Stimulated activated CD4-positive, alpha-beta T cell treated with anti-CD3 and anti-CD28 coated beads, Interleukin-15, amount 100 ng/mL, for 48 hours (primary cell): ENCODE results near the gene SPAG7.
"Not testable (repeated sequence)": the region's sequence is repeated elsewhere in the genome, so short reads cannot be mapped to it uniquely, and the experiment has no call there.

ENCODE experiments used
- DNase-seq, 2 donors: peaks; one replicate each; pipeline ENCODE4 v3.0.0-alpha.2; 2020; ENCODE audit warnings: low read depth in 2 of 2

SPAG7 gene

DNA sequence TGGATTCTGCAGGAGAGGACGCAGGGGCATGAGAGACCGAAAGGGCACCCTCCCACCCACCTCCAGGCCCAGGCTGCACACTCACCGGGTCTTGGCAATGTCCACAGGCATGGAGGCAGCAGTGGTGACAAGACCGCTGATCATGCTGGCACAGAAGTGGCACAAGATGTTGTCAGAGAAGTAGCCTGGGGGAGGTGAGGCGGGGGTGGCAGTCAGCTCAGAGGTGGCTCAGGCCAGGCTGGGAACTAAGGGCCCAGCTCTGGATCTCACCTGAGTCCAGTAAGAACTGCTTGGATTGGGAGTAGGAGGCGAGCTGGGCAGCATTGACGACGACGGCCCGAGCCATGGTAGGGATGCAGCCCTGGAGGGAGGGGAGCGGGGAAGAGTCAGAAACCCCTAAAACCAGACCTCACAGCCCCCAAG, 29.5 kb downstream of the SPAG7 start:
- no peak for DNase-seq

- DNase-seq: no peak
Observed at GRCh38 chr17:4937553-4937952, 30.1 kb downstream of the SPAG7 start.

- no peak for DNase-seq
Observed at GRCh38 chr17:4936436-4936835, 31.2 kb downstream of the SPAG7 start.

DNA sequence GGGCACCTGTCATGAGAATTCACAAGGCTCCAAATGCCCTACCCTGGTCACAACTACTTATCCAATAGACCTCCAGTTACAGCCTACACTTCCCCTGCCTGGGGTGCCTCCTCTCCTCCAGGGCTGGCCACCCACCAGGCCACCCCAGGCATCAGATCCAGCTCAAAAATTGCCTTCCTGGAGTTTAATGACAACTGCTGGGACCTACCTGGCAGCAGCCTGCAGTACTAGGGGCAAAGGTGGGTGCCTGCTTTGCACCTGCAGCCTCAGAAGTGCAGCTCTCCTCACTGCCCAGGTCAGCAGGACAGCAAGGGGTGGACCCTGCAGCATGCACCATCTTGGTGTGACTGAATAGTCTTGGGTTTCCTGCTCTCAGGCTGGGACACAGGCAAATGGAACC, 32.0 kb downstream of the SPAG7 start:
- DNase-seq: no peak

DNA sequence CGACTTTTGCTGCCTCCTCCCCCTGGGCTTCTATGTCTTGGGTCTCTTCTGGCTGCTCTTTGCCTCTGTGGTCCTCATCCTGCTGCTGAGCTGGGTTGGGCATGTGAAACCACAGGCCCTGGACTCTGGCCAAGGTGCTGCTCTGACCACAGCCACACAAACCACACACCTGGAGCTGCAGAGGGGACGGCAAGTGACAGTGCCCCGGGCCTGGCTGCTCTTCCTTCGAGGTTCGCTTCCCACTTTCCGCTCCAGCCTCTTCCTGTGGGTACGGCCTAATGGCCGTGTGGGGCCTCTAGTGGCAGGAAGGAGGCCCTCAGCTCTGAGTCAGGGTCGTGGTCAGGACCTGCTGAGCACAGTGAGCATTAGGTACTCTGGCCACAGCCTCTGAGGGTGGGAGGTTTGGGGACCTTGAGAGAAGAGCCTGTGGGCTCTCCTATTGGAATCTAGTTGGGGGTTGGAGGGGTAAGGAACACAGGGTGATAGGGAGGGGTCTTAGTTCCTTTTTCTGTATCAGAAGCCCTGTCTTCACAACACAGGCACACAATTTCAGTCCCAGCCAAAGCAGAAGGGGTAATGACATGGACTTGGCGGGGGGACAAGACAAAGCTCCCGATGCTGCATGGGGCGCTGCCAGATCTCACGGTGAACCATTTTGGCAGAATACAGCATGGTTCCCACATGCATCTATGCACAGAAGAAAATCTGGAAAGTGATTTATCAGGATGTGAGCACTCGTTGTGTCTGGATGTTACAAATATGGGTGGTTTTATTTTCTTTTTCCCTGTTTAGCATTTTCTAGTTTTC, 33.2 kb downstream of the SPAG7 start:
- no peak for DNase-seq

DNA sequence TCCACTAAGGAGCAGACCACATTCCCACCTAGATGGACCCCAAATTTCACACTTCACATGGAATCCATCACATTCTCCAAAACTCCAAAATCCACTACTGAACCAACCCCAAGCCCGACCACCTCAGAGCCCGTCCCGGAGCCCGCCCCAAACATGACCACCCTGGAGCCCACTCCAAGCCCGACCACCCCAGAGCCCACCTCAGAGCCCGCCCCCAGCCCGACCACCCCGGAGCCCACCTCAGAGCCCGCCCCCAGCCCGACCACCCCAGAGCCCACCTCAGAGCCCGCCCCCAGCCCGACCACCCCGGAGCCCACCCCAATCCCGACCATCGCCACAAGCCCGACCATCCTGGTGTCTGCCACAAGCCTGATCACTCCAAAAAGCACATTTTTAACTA, 34.0 kb downstream of the SPAG7 start:
- DNase-seq: no peak

GRCh38 chr17:4932756-4933155, 34.9 kb downstream of the SPAG7 start:
- no peak for DNase-seq

GRCh38 chr17:4931963-4932362, 35.7 kb downstream of the SPAG7 start, which contains the start of gene GP1BA:
TSS of gene GP1BA (plus strand) at chr17:4932277. CDS start at chr17:4932605, 328 bp downstream.
- DNase-seq: no peak

GRCh38 chr17:4928881-4929280, 38.7 kb downstream of the SPAG7 start:
- DNase-seq: no peak

- DNase-seq: not testable (repeated sequence)
Observed at GRCh38 chr17:4926577-4927335, 40.9 kb downstream of the SPAG7 start.

- DNase-seq: no peak
Observed at GRCh38 chr17:4921320-4921719, 46.3 kb downstream of the SPAG7 start.

DNA sequence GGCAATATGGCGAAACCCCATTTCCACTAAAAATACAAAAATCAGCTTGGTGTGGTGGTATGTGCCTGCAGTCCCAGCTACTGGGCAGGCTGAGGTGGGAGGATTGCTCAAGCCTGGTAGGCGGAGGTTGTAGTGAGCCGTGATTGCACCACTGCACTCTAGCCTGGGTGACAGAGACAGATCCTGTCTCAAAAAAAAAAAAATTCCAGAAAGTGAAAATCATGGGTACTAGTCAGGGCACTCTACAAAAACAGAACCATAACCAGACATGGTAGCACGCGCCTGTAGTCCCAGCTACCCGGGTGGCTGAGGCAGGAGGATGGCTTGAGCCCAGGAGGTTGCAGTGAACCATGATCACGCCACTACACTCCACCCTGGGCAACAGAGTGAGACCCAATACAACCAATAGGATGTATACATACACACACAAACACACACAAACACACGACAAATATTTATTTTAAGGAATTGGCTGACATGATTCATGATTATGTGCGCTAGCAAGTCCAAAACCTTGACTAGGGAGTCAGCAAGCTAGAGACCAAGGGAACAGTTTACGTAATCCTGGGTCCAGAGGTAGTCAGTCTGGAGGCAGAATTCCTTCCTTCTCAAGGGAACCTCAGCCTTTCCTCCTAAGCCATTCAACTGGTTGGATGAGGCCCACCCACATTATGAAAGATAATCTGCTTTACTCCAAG, 47.1 kb downstream of the SPAG7 start:
- DNase-seq: no peak

GRCh38 chr17:4919511-4920047, 48.0 kb downstream of the SPAG7 start:
- DNase-seq: no peak

DNA sequence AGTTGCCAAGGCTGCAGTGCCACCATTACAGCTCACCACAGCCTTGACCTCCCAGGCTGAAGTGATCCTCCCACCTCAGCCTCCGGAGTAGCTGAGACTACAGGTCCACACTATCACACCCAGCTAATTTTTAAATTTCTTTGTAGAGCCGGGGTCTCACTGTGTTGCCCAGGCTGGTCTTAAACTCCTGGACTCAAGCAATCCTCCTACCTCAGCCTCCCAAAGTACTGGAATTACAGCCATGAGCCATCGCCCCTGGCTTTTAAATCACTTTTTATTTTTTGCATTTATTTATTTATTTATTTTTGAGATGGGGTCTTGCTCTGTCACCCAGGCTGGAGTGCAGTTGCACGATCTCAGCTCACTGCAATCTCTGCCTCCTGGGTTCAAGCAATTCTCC, 53.1 kb downstream of the SPAG7 start:
- not testable (repeated sequence) for DNase-seq

DNA sequence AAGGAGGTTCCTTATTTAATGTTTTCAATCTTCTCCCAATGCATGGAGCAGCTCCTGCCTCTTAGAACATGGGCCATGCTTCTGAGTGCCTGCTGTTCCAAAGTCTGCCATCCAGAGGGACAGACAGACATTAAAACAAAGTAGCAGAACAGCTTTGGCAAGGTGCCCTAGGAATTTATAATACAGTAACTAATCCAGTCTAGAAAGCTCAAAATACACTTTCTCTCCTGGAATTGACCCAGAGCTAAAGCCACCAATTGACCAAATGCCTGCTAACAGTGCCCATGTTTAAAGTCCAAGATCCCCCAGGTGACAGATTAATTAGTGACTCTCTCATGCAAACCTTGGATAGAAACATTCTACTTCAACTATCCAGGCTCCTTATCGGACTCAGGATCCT, 53.6 kb downstream of the SPAG7 start:
- DNase-seq: no peak
